CD4-positive, alpha-beta T cell treated with Interleukin-21 for 1 hour (primary cell): ENCODE measurements around the gene NLRP9.

ENCODE experiments used
- DNase-seq: peaks from one replicate; pipeline ENCODE4 v3.0.0-alpha.2; 2020

The NLRP9 gene

GRCh38 chr19:55687281-55688201, 50.7 kb downstream of the NLRP9 start:
- DNase-seq = no peak

- no peak for DNase-seq
These were observed 51.7 kb downstream of the NLRP9 start for GRCh38 chr19:55686311-55687050.

DNA sequence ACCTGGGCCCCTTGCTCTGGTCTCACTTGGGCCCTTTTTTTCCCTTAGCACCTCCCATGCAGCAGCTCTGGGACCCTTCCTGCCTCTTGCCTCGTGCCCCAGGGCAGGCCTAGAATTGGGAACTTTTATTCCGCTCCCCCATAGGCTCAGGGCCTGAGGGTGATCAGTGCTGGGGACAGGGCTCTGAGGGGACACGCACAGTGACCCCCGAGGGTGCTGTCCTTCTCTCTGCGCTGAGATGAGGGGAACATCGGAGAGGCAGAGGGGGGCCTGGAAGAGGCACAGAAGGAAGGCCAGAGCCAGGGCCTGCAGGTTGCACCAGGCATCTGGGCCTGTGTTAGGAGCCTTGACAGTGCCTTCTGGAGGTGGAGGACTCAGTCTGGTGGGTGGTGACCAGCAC, 52.4 kb downstream of the NLRP9 start:
- no peak for DNase-seq

DNA sequence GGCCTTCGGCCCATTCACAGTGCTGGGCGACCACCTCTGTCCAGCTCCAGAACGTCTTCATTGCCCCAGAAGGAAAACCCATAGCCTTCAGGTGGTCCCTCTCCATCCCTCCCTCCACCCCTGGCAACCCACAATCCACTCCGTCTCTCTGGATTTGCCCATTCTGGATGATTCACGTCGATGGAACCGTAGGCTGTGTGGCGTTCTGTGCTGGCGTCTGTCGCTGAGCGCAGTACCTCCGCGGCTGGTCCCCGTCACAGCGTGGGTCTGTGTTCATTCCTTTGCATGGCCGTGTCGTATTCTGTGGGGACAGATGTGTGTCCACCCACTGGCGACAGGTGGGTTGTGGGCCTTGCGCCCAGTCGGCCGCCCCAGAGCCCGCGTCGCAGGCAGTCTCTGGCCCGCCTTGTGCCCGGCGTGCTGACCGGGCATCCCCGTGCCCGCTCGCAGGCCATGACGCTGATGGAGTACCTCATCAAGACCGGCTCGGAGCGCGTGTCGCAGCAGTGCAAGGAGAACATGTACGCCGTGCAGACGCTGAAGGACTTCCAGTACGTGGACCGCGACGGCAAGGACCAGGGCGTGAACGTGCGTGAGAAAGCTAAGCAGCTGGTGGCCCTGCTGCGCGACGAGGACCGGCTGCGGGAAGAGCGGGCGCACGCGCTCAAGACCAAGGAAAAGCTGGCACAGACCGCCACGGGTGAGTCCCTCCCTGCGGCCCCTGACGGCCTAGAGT, 53.1 kb downstream of the NLRP9 start:
- DNase-seq = no peak

GRCh38 chr19:55683449-55684261, 54.5 kb downstream of the NLRP9 start:
- no peak for DNase-seq

- no peak for DNase-seq
These were observed 56.8 kb downstream of the NLRP9 start for GRCh38 chr19:55681131-55682092.

DNA sequence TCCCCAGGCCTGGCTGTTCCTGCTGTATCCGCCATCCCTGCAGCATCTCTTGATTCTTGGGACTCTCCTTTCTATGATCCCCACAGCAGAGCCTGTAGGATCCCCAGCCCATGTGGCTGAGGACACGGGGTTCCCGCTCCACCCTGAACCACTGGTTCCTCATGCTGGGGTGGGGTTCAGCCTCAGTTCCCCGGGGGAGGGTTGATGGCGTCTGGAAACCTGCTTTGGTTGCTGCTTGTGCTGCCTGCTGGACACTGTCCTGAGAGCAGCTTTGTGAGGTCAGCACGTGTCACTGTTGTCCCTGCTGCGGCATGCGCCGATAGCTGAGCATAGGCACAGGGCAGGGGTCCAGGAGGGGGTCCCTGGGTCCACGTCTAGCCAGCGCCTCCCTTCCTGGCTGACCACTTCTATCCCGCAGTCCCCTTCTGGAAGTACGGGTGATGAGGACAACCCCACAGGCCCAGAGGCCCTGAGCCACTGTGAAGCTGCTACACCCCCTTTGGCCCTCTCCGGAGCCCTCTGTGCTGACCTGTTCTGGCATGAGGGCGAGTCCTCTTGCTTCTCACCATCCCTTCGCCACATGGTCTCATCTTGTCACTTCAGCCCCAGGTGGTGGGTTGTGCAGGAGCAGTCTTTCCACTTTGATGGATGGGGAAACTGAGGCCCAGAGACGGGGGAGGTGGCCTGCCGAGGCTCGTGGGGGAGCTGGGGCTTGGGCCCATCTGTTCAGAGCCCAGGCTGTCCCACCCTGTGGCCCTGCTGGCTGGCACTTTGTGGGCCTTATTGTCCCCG, 57.7 kb downstream of the NLRP9 start:
- DNase-seq = no peak

GRCh38 chr19:55679343-55680257, 58.6 kb downstream of the NLRP9 start:
- no peak for DNase-seq

GRCh38 chr19:55678121-55678671, 60.0 kb downstream of the NLRP9 start:
- DNase-seq = peak; percentile 29

- DNase-seq = no peak
These were observed 60.6 kb downstream of the NLRP9 start for GRCh38 chr19:55677572-55678028.

DNA sequence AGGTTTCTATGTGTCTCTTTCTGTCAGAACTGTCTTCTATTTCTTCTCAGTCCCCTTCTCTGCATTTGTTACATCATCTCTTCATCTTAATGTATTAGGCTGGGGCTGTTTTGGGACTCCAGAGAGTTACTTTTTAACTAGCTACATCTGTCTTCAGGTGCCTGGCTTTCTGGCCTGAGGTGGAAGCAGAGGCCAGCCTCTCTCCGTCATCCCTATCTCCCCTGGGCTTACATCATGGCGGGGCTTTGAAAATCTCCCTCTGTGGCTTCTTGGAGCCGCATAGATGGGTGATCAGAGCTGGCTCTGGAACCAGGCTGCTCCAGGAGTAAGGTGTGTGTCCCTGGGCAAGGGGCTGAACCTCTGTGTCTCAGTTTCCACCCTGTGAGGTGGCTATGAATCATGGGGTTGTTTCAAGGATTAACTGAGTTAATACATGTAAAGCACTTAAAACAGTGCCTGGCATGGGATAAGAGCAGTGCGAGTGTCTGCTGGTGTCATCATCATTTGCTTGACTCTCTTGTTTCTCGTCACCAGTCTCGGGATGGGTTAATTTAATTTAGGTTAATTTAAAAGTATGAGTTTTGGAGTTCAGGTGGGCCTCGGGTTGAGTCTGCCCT, 61.2 kb downstream of the NLRP9 start:
- DNase-seq = no peak

- no peak for DNase-seq
These were observed 61.8 kb downstream of the NLRP9 start for GRCh38 chr19:55676383-55676782.

GRCh38 chr19:55675661-55676354, 62.4 kb downstream of the NLRP9 start:
- no peak for DNase-seq

DNA sequence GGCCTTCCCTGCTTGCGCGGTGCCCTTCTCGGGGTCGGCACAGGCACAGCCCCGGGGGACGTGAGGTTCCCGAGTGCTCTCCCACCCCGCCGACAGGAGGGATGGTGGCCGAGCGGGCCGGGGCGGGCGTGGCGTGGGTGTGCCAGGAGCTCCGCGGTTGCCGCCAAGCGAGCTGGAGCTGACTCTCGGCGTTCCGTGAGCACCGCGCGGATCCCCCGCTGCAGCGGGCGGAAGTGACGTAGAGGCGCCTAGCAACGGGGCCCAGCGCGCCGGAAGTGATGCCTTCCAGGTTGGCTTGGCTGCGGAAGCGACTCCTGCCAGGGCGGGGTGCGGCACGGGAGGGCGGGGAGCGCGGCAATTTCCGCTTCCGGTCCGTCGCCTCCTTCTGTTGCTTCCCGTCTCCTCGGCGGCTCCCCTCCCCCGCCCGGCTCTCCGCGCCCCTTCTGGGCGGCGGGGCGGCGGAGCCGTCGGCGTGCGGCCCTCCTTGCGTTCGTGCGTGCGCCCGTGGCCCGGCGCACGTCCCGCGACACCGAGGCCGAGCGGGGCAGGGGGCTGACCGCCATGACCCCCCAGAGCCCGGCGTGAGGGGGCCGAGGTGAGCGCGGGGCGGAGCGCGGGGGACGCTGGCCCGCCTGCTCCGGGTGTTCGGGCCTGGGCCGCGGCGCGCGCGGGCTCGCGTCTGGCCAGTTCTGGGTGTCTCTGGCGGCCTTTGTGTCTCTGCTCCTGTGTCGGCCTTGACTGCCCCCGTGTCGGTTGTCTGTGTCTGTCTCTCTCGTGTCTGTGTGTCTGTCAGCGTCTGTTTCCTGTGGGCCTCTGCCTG, 63.2 kb downstream of the NLRP9 start, which contains the start of gene EPN1:
EPN1 (plus strand) TSS at position 386 of the 820 bp plus-strand sequence. CDS start 3,402 bp downstream, outside the sequence.
- peak; percentile 97 for DNase-seq

- DNase-seq = no peak
These were observed 63.8 kb downstream of the NLRP9 start for GRCh38 chr19:55674459-55674840.

- DNase-seq = no peak
These were observed 64.3 kb downstream of the NLRP9 start for GRCh38 chr19:55673889-55674288.

- no peak for DNase-seq
These were observed 64.7 kb downstream of the NLRP9 start for GRCh38 chr19:55673465-55673864.
